Myocyte (in vitro differentiated cells): ENCODE results near the gene SLA2. TPM values are rescaled to one million over a fixed set of nuclear protein-coding genes. Genes with fewer than 3 reads are reported as not detected.
"Not testable (repeated sequence)": the region's sequence is repeated elsewhere in the genome, so short reads cannot be mapped to it uniquely, and the experiment has no call there.

Experiments used
- DNase-seq: peaks from one replicate; pipeline ENCODE4 v3.0.0-alpha.2; 2012; ENCODE audit warnings: low read depth
- polyA plus RNA-seq: library from polyadenylated mRNA; unstranded; fragments of >200 nt; gene quantifications from one replicate; pipeline ENCODE4 v1.2.1, GENCODE V29; 2012; ENCODE audit warnings: missing spikeins
- total RNA-seq: library from RNA; depleted of rRNA; stranded (reverse); fragments of >200 nt; gene quantifications from 2 replicates; pipeline ENCODE4 v1.2.3, GENCODE V29; 2014

Gene SLA2, protein sequence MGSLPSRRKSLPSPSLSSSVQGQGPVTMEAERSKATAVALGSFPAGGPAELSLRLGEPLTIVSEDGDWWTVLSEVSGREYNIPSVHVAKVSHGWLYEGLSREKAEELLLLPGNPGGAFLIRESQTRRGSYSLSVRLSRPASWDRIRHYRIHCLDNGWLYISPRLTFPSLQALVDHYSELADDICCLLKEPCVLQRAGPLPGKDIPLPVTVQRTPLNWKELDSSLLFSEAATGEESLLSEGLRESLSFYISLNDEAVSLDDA
- not detected in 2 replicates for total RNA-seq
- 0.09 TPM for polyA plus RNA-seq

DNA sequence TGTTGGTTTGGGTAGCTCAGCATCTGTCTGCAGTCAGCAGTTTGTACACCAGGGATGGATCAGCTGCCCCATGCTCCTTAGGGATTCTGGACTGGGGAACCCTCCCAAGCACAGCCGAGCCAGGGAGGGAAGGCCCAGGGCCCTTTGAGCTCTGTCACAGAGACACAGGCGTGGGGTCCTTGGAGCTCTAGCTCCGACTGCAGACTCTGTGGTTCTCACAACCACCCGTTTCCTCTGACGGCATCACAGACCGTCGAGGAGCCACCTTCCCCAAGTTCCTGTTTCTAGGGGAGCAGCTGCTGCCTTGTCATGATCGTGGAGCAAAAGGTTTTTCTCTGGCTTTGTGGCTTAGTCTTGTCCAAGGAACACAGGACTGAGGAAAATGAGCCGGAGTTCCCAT is at the start of gene SLA2:
Gene SLA2 (minus strand): TSS at position 199 of the 400 bp plus-strand sequence. CDS start 4,861 bp downstream, outside the sequence.
- DNase-seq: no peak

DNA sequence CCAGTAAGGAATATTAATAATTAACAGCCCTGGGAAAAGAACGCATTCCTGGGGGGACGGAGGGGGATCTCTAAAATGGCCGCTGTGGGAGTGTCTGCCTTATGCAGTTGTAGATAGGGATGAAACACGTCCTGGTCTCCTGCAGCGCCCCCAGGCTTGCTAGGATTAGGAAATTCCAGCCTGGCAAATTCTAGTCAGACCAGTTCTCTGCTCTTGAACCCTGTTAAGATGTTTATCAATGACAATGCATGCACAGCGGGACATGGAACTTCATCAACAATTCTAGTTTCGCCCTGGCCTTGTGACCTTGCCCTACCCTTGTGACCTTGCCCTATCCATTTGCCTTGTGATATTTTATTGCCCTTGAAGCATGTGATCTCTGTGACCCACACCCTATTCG is 49.5 kb upstream of the SLA2 start:
- DNase-seq: not testable (repeated sequence)

DNA sequence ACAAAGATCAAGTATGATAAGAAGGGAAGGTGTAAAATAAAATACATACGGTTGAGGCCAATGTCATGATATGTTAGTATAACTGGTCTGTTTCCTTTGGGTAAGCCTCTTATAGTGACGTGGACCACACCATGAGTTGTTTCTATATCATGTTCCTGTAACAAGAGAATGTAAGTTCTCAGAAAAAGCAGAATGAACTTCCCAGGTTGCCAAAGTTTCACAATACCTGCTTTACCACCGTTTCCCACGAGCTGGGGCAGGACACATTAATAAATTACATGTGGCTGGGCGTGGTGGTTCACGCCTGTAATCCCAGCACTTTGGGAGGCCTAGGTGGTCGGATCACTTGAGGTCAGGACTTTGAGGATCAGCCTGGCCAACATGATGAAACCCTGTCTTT is 42.6 kb upstream of the SLA2 start:
- no peak for DNase-seq

DNA sequence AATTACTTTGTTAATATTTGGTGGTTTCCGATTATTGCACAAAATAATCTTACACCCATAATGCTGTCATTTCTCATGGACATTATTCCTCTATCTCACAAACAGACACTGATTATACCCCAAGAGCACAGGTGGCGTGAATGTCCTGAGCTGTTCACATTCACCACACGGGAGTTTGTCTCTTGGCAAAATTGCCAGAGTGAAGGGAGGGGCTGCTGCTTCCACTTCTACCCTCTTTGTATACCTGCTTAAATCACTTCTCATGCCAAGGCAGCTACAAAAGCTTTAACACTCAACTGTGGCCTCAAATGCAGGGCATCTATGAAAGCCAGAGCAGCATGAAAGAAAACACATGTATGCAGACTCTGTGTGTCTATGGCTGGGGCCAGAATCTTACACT is 41.9 kb upstream of the SLA2 start:
- DNase-seq: no peak

DNA sequence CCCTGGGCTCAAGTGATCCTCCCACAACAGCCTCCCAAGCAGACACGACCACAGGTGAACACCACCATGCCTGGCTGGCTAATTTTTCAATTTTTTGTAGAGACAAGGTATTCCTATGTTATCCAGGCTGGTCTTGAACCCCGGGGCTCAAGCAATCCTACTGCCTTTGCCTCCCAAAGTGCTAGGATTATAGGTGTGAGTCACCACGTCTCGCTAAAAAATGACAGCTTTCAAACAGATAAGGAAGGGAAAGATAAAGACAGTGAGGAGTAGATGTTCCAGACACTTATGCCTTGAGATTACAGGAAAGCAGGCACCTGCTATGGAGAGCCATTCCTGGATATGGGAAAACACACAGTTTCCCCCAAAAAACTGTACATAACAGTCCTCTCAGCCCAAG is 40.9 kb upstream of the SLA2 start:
- no peak for DNase-seq

DNA sequence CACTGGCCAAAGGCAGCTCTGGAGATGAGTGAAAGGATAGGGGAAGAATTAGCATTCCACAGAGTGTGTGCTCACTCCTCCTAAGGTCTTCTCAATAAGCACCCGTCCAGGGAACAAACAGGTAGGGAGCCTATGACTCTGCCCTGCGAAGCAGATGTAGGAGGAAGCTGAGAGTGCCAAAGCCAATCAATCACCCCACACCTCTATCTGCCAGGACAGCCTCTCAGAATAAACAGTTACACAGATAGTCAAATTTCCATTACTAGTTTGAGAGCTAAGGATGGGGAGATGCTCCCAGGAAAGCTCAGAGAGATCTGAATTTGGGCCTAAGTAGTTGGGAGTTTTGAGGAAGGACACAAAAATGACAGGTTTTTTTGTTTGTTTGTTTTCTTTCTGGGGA is 40.5 kb upstream of the SLA2 start:
- no peak for DNase-seq

DNA sequence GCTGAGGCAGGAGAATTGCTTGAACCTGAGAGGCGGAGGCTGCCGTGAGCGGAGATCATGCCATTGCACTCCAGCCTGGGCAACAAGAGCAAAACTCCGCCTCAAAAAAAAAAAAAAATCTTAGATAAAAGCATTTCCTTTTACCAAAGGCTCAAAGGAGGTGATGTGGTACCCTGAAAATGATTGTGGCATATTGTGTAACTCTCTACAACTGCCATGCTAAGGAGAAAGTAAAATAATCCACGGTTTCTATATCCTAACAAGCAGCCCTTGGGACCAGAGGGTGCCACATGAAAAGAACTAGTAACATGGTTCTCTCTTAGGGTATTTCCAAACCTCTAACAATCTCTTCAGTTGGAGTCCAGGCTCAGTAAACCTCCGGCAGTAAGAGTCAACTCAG is 38.8 kb upstream of the SLA2 start:
- no peak for DNase-seq

DNA sequence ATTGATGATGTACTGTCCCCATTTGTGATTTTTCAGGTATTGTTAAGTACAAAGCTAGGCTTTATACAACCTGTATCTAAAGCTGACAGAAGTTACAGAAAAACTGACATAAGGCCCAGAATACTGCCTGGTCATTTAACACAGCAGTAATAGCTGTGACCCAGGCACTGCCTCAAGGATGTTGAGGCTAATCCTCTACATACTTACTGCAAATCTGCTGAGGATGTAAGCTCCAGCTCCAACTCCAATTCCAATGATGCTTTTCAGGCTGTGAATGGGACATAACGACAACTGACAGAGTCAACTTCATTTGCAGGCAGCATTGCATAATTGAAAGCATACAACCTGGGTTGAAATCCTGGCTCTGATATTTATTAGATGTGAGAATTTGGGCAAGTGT is 36.3 kb upstream of the SLA2 start:
- no peak for DNase-seq

DNA sequence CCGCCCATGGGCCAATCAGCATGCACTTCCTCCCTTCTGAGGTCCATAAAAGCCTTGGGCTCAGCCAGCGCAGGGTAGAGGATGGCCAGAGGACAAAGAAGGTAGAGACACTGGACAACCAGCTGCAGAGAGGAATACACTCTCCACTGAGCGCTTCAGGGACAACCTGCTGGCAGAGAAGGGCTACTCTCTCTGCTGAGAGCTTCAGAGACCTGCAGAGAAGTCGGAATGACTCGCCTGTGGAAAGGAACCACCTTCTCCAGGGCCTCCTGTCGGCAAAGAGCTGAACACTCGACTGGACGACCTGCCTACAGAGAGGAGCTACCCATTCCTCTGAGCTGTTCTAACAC is 31.4 kb upstream of the SLA2 start:
- DNase-seq: no peak

DNA sequence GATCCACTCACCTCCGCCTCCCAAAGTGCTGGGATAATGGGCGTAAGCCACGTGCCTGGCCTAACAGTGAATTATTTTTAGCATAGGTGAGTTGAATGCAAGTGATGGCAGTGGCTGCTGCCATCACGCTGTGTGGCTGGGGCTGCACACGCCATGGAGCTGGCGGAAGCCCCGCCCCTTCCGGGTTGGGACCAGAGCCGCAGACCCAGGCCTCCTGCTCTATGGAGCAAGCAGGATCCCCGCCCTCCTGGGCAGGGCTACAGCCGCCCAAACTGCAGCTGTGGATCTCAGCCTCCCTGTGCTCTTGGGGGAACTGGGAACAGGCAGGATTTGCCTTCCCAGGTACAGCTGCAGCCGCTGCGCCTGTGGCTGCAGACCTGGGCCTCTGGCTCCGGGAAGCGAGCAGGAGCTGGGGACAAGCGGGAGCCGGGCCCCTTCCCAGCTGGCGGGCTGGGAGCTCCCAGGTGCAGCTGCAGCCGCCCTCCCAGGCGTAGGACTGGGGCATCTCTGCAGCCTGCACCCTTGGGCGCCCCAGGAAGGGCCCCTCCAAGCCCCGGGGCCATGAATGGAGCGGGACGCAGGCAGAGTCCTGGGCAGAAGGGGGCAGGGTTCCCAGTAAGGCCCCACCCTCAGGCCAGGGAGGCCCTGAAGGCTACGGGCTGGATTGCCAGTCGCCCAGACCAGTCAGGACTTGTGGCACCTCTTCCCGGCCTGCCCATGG is 30.9 kb upstream of the SLA2 start:
- DNase-seq: no peak

DNA sequence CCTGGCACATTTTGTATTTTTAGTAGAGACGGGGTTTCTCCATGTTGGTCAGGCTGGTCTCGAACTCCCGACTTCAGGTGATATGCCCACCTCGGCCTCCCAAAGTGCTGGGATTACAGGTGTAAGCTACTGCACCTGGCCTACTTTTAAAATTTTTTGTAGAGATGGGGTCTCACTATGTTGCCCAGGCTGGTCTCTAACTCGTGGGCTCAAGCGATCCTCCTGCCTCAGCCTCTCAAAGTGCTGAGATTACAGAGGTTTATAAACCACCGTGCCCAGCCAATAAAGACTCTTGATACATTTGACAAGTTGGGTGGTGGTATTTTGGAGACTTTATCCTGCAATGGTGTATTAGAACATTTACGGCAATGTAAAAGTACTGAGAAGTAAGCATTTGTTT is 29.5 kb upstream of the SLA2 start:
- DNase-seq: not testable (repeated sequence)

DNA sequence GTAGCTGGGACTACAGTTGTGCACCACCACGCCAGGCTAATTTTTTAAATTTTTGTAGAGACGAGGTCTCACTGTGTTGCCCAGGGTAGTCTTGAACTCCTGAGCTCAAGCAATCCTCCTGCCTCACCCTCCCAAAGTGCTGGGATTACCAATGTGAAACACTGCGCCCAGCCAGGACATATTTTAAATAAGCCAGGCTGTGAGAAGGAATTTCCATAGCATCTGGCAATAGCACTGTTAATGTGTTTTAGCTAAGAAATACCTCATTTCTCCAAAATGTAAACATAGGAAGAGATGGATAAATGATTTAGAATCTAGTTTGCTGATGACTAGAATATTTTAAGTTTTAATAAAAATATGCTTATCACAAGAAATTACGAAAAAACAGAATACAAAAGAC is 27.0 kb upstream of the SLA2 start:
- no peak for DNase-seq

DNA sequence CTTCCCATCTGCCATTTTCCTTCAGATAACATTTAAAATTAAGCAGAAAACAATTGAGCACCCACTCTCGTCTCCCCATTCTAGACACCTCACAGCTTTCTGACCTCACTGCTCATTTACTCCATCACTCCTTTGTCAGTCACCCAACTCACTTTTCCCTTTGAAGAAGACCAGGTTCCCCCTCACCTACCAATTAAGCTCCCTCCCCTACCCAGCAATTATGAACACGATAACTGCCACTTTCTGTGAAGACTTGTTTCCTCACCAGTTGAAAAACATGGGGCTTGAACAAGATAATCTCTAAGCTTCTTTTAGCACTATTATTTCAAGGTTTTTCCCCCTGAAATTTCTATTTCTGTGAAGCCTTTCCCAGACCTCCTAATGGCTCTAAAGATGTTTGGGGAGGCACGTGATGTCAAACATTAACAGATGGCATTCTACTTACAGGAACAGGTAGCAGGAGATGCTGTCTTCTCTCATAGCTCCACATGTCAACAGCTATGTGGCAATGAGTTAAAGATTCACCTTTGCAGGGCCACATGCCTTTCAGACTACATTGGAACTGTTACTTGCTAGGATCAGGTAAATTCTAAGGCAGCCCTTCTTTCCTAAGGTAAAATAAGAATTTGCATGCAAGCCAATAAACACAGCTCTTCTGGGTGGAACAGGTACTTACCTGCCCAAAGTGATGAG is 24.8 kb upstream of the SLA2 start:
- DNase-seq: no peak

DNA sequence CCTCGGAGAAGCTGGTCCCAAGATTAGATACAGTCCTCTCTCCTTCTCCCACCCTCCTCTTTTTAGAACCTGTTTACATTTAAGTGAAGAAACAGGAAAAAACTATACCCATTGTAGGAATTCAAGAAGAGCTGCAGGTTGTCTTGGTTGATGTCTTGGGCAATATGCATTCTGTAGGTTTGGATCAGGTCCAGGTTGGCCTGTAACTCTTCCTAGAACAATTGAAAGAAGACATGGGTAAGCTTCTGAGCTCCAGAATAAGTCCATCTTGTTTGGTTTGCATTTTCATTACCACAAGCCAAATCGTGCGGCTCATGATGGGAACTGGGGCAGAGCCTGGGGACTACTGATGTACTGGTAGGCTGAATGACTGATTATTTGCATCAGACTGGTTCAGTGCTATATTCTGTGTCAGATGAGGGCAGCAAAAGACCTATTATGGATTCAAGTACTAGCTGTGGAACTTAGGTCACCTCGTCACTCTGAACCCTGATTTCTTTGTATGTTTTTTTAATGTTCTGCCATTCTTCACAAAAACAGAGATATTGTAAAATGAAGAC is 20.3 kb upstream of the SLA2 start:
- DNase-seq: peak; percentile 16

DNA sequence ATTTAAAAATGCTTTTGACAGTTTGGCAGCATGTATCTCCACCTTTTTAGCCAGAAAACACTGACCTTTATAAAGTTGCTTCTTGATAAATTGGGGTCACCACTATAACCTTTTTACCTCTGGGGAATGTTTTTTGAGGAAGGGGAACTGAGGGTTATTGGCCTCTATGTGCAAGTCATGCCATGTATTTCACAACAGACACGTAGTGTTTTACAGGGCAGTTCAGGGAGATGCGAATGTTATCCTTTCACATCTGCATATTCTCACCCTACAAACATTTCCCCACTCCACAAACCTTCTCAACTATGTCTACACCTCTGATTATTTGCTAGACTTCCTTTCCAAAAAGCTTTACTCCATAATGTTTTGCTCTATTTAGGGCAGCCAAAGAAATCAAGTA is 17.0 kb upstream of the SLA2 start:
- DNase-seq: no peak

DNA sequence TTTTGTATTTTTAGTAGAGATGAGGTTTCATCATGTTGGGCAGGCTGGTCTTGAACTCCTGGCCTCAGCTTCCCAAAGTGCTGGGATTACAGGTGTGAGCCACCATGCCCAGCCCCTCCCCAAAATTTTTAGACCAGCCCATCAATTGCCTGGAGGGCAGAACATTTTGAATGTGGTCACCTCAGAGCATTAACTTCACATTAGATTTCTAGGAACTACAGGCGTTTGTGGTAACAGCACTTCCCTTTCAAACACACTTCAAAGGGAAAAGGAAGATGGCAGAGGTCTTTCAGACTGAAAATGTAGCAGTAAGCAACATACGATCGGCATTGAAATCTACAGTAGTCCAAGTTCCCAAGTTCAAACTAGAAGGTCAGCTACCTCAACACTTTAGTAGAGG is 12.3 kb upstream of the SLA2 start:
- DNase-seq: no peak

DNA sequence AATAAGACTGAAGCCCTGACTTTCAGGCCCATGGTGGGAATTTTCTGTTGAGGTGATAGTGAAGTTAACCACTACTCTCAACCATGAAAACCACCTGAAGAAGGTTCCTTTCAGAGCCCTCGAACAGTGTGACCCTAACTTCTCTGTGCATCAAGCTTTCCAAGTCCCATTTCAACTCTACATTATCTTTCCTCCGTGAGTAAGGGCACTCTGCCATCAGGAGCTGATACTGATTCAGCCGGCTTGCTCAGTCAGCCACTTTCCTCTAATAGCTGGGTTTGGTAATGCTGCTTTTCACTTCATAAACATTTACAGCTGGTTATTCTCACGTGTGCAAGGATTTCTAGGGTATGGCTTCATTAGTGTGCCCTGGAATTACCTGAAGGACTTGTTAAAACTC is 10.7 kb upstream of the SLA2 start:
- DNase-seq: no peak

DNA sequence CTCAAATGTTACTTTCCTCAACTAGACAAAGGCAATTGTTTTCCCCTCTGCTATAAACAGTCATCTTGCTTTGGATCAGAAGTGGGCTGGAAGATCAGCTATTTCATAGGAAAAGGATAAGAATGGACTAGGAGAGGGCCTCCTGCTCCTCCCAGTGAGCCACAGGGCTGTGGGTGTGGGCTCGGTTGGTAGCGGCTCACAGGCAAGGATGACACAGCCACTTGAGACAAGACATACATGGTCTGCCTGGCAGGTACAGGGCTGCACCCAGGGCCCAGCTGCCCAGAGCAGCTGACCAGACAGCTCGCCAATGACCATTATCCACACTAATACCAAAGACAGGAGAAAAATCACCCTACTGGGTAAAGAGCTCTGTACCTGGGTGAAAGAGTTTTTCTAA is 9.0 kb upstream of the SLA2 start:
- DNase-seq: peak; percentile 8

DNA sequence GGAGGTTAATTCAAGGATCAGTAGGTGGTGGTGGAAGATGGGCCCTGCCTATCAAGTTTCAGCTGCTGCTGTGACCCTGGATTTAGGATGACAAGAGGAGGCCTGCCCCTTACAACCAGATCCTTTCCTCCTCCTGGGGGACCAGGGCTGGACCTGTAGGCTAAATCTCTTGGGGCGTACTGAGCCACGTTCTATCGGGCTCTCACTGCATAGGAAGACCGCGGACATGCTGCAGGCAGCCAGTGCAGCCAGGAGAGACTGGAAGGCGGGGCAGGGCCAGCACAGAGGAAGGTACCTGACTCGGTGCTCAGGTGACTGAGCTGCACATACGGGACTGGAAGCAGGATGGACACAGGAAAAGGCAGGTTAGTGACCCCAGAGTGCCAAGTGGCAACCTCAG is 8.5 kb upstream of the SLA2 start:
- DNase-seq: no peak

DNA sequence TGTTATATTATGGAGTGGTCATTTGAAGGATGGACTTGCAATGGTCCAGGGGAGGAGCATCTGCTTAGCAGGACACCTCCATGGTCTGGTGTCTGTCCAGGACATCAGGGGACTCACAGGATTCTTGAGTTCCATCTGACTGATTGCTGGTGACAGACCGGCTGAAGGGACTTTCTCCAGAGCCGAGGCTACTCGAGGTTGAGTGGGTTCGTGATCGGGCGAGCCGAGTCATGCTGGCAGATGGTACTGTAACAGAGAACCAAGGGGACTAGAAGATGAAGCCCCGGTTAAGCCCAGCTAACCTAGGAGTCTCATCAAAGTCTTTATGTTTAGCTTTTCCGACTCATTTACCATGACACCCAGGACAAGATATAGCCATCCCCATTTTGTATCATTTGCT is 7.5 kb upstream of the SLA2 start:
- DNase-seq: no peak

DNA sequence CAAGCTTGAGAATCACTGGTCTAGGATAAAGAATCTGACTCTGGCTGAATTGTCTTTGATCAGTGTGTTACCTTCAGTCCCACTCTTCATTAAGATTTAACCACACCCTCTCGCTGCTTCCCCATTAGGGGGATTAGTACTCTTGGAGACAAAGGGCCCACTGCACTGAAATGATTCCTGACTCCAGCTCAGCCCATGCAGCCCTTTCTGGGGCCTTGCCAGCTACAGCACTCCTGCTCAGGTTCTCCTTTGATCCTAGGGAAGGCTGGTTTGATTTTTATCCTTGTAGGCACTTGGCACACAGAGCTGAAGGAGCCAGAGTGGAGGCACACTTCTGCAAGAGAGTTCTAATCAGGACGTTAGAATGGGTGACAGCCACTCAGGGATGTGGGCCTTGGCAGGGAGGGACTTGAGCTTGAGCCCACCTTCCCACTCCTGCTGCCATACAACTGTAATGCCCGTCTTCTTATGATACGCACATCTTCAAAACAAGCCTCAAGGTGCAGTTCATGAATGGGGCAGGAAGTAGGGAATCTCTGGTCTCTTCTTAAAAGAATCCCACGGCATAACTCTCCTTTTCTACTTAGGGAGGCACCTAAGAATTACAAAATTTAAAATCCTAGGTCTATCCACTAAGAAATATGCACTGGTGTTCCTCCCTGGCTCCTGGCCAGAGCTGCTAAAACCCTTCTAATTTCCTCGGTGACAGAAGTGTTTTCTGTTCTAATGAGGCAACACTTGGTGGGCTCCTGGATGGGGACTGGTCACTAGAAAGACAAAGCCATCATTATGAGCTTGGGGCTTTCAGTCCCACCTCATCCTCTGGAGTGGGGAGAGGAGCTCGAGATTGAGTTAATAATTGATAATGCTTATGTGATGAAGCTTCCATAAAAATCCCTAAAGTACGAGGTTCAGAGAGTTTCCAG is 1.5 kb upstream of the SLA2 start:
- DNase-seq: no peak
